ENCODE measurements around the gene SF3A2. TPM values are rescaled to one million over a fixed set of nuclear protein-coding genes. Genes with fewer than 3 reads are reported as not detected.

SF3A2 gene
- total and polyA plus RNA-seq, 12 donors, result 3.9 to 110 (median 28.2) TPM

DNA sequence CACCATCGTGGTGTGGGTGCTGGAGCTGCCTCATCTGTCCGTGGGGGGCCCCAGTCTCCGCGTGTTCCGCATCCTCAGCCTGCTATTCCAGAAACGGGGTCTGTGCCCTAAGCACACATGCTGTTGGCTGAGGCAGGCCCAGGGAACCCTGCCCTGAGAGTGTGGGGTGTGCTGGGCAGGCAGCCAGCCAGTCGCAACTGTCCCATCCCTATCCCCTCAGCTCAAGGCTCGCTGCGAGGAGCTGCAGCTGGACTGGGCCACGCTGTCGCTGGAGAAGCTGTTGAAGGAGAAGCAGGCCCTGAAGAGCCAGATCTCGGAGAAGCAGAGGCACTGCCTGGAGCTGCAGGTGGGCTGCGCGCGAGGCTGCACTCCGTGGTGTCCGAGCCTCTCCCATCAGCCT lies 22.4 kb upstream of the SF3A2 start:
- Histone ChIP-seq H3K27me3 (no peaks in the 10 kb centered on the region), H3K36me3 (replicated peaks in 1 of 2) (peaks cover 0 to 93% of the 10 kb centered on the region in 2 donors), H3K4me3 (no peak overlapping the region), H3K4me1 (replicated peaks in 1 of 2) (no peaks in the 10 kb centered on the region), H3K27ac (no peak overlapping the region), H3K9me3 (replicated peaks in 1 of 3) (no peaks in the 10 kb centered on the region)
- DNase-seq, result no peak
- intact Hi-C loops (cut with DNase I), result no loop called here
- 91 to 93% (median 93%) methylated on average over 6 to 17 of the region's 17 CpGs for WGBS, 4 donors
- TF ChIP-seq, protein P1, sequence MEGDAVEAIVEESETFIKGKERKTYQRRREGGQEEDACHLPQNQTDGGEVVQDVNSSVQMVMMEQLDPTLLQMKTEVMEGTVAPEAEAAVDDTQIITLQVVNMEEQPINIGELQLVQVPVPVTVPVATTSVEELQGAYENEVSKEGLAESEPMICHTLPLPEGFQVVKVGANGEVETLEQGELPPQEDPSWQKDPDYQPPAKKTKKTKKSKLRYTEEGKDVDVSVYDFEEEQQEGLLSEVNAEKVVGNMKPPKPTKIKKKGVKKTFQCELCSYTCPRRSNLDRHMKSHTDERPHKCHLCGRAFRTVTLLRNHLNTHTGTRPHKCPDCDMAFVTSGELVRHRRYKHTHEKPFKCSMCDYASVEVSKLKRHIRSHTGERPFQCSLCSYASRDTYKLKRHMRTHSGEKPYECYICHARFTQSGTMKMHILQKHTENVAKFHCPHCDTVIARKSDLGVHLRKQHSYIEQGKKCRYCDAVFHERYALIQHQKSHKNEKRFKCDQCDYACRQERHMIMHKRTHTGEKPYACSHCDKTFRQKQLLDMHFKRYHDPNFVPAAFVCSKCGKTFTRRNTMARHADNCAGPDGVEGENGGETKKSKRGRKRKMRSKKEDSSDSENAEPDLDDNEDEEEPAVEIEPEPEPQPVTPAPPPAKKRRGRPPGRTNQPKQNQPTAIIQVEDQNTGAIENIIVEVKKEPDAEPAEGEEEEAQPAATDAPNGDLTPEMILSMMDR (IDR thresholded peaks at IDR 0.05), result no peak
- TF ChIP-seq POLR2A (IDR thresholded peaks at IDR 0.05), result no peak

DNA sequence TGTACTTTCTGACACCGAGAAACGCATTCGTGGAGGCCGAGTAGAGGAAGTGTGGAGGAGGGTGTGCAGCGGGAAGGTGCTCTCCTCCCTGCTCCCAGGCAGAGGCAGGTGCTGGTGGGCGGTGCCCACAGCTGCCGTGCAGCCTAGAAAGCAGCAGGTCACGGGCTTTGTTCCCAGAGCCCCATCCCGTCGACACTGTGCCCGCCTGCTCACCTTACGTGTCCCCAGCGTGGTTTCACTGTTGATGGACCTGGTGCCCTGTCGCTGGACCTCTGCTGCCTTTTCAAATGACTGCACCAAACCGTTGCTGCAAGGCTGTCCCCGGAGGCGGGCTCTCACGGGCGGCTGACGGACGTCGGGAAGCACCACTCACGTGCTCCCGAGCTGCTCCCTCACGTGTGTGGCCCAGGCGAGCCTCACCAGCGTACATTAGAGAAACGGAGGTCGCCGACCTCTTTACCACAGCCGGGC lies 21.3 kb upstream of the SF3A2 start:
- no peak for DNase-seq
- Histone ChIP-seq H3K9me3 (replicated peaks in 1 of 3) (no peaks in the 10 kb centered on the region), H3K4me3 (no peak overlapping the region), H3K27me3 (no peaks in the 10 kb centered on the region), H3K4me1 (replicated peaks in 1 of 2) (no peaks in the 10 kb centered on the region), H3K27ac (no peak overlapping the region), H3K36me3 (replicated peaks in 1 of 2) (peaks cover 0 to 94% of the 10 kb centered on the region in 2 donors)
- WGBS, 4 donors, result 85 to 89% (median 87%) methylated on average over 21 to 31 of the region's 31 CpGs
- intact Hi-C loops (cut with DNase I), result no loop called here
- TF ChIP-seq, protein P1 (IDR thresholded peaks at IDR 0.05), result no peak

DNA sequence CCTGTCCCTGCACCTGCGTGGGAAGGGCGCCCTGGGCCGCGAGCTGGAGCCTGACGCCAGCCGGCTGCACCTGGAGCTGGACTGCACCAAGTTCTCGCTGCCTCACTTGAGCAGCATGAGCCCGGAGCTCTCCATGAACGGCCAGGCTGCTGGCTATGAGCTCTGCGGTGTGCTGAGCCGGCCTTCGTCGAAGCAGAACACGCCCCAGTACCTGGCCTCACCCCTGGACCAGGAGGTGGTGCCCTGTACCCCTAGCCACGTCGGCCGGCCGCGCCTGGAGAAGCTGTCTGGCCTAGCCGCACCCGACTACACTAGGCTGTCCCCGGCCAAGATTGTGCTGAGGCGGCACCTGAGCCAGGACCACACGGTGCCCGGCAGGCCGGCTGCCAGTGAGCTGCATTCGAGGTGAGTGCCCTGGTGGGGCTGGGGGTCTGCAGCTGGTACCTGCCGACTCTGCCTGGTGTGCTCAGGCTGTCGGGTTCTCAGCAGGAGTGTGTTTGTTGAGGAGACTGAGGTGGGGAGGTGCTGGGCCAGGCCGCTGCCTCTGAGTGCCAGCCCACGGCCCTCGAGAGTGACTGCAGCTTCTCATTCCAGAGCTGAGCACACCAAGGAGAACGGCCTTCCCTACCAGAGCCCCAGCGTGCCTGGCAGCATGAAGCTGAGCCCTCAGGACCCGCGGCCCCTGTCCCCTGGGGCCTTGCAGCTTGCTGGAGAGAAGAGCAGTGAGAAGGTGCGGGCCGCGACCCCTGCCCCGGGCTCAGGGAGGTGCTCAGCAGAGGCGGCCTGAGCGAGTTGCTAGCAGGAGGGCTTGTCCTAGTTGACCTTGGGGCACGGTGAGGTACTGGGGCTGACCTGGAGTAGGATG lies 20.0 kb upstream of the SF3A2 start:
- Histone ChIP-seq H3K36me3 (replicated peaks in 1 of 2) (peaks cover 0 to 84% of the 10 kb centered on the region in 2 donors), H3K4me3 (no peak overlapping the region), H3K4me1 (replicated peaks in 1 of 2) (peaks cover 8 to 12% of the 10 kb centered on the region in 2 donors), H3K9me3 (replicated peaks in 1 of 3) (no peaks in the 10 kb centered on the region), H3K27ac (no peak overlapping the region), H3K27me3 (no peaks in the 10 kb centered on the region)
- no peak for DNase-seq
- 88 to 100% (median 94%) methylated on average over 1 to 43 of the region's 43 CpGs for WGBS, 4 donors
- TF ChIP-seq, protein P1 (IDR thresholded peaks at IDR 0.05), result no peak
- no peak for TF ChIP-seq POLR2A (IDR thresholded peaks at IDR 0.05)
- intact Hi-C loops (cut with DNase I), result no loop called here

DNA sequence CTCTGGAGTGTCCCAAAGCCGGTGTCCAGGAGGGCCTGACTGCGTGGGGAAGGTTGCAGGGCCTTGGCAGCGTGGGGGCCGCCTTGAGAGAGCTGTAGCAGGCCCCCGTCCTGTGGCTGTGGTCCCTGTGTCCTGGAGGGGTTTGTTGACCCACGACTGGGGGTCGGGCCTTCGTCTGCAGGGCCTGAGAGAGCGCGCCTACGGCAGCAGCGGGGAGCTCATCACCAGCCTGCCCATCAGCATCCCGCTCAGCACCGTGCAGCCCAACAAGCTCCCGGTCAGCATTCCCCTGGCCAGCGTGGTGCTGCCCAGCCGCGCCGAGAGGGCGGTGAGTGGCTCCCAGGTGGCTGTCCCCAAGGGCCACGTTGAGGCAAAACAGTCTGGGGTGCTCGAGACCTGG lies 19.0 kb upstream of the SF3A2 start:
- no peak overlapping the region for H3K4me3 ChIP-seq
- TF ChIP-seq, protein P1 (IDR thresholded peaks at IDR 0.05), result no peak
- no peak for TF ChIP-seq POLR2A (IDR thresholded peaks at IDR 0.05)
- H3K36me3 ChIP-seq (replicated peaks in 1 of 2), result peaks cover 0 to 84% of the 10 kb centered on the region in 2 donors
- no peaks in the 10 kb centered on the region for H3K27me3 ChIP-seq
- intact Hi-C loops (cut with DNase I), result no loop called here
- H3K4me1 ChIP-seq (replicated peaks in 1 of 2), result peaks cover 10 to 18% of the 10 kb centered on the region in 2 donors
- WGBS, 4 donors, result 90 to 98% (median 95%) methylated on average over 8 to 22 of the region's 22 CpGs
- no peaks in the 10 kb centered on the region for H3K9me3 ChIP-seq (replicated peaks in 1 of 3)
- H3K27ac ChIP-seq, result no peak overlapping the region
- no peak for DNase-seq
